Measurements from ENCODE around the gene LRPPRC. TPM values are rescaled to one million over a fixed set of nuclear protein-coding genes. Genes with fewer than 3 reads are reported as not detected.

LRPPRC gene
- total RNA-seq (68.2 and 94.0 TPM in 2 replicates), polyA plus RNA-seq (13.3 and 22.6 TPM in 2 replicates), polyA minus RNA-seq (71.2 and 84.9 TPM in 2 replicates), Bru-seq, nascent RNA (percentile 96 among the genes with signal in this experiment), BruChase-seq, experiment 1, labeled RNA remaining after a 6-hour chase (percentile 91 among the genes with signal in this experiment), BruChase-seq, experiment 2, labeled RNA remaining after a 2-hour chase (percentile 94 among the genes with signal in this experiment)
- 26.7 and 29.1 TPM in 2 replicates for polyA plus RNA-seq (2011; cell fraction: cytosol; rRNA removed)
- 54.6 and 84.5 TPM in 2 replicates for polyA plus RNA-seq (2011; cell fraction: nucleus; rRNA removed)
- polyA plus RNA-seq (2012) = 66.7 and 78.5 TPM in 2 replicates
- 131 TPM for polyA minus RNA-seq (2011; cell fraction: cytosol; rRNA and poly(A)+ RNA removed)
- 73.8 and 86.4 TPM in 2 replicates for polyA minus RNA-seq (2011; cell fraction: nucleus; rRNA and poly(A)+ RNA removed)
- long read RNA-seq, full-length matches to known transcripts = 104 of 148 reads
- long read RNA-seq, partial matches to known transcripts = 27 of 148 reads
- long read RNA-seq, other reads (novel, unspliced or antisense) = 17 of 148 reads

- no peaks in the 10 kb centered on the region for H4K20me1 ChIP-seq (replicated peaks; ENCODE audit: control insufficient read depth, extremely low read depth, insufficient read depth, low read length)
- peaks cover 13% of the 10 kb centered on the region for H3K4me1 ChIP-seq (ENCODE audit: control insufficient read depth, extremely low read depth, insufficient read depth, low read length)
- peaks cover 49% of the 10 kb centered on the region for H3K79me2 ChIP-seq (ENCODE audit: control insufficient read depth, insufficient read depth, low read length)
- dilution Hi-C loops (cut with MboI; ENCODE audit: extremely low pct_ligation_motif_present, low sequenced_read_pairs) = no loop called here
- ChIA-PET CTCF (no interaction called here), POLR2A (no interaction called here)
- peak; percentile 95 for DNase-seq (ENCODE audit: low read depth, low spot score)
- H3K9ac ChIP-seq (replicated peaks; ENCODE audit: extremely low read depth, insufficient read depth, low read length) = peak within 1 kb of the TSS; percentile 83
- peak within 1 kb of the TSS; percentile 57 to 99 (median 76) for H3K4me3 ChIP-seq (replicated peaks in 1 of 3; ENCODE audit: insufficient read depth in 1 of 3, low read depth in 1 of 3, low read length in 3 of 3)
- H3K4me2 ChIP-seq (ENCODE audit: insufficient read depth, low read length) = peak within 1 kb of the TSS; percentile 60
- TF ChIP-seq EZH2 (IDR thresholded peaks at IDR 0.05; ENCODE audit: borderline replicate concordance, low read depth, low read length, severe bottlenecking) (no peak), MAX (IDR thresholded peaks at IDR 0.05; ENCODE audit: insufficient read depth, insufficient read length) (peak; percentile 89), POLR2AphosphoS5 (IDR thresholded peaks at IDR 0.05; ENCODE audit: insufficient read depth, low read depth, low read length) (peak; percentile 75), MYC (IDR thresholded peaks at IDR 0.05; ENCODE audit: low read depth, low read length) (peak; percentile 94), POLR2A (IDR thresholded peaks at IDR 0.05; ENCODE audit: low read depth, low read length) (peak; percentile 90)
- H3K9me3 ChIP-seq (replicated peaks; ENCODE audit: control insufficient read depth, insufficient read depth, low read length) = no peaks in the 10 kb centered on the region
- no peaks in the 10 kb centered on the region for H3K27me3 ChIP-seq (ENCODE audit: control insufficient read depth in 2 of 2, insufficient read depth in 2 of 2, low read length in 2 of 2)
- BruUV-seq (replicated peaks) = no TSS peak
- H2AFZ ChIP-seq (ENCODE audit: low read depth, low read length) = peak within 1 kb of the TSS; percentile 68
- peak; percentile 97 for FAIRE-seq
- H3K9me1 ChIP-seq (replicated peaks; ENCODE audit: control insufficient read depth, extremely low read depth, insufficient read depth, low read length) = no peaks in the 10 kb centered on the region
- no peaks in the 10 kb centered on the region for H3K36me3 ChIP-seq (ENCODE audit: control insufficient read depth in 2 of 2, extremely low read depth in 1 of 2, insufficient read depth in 2 of 2, low read length in 2 of 2)
- peak within 1 kb of the TSS; percentile 87 for H3K27ac ChIP-seq (ENCODE audit: insufficient read depth, low read depth, low read length)
- intact Hi-C loops (cut with micrococcal nuclease) = loop anchor here (2.0 kb wide), 1 partner anchor 173 kb away; the partner anchor contains the start of gene PPM1B
Measured at GRCh38 chr2:43995733-43996533, at the start of gene LRPPRC. Gene LRPPRC, minus strand, starts transcription at chr2:43995989. Its CDS starts 42 bp downstream, at chr2:43995947.
